VCaP (cell line): ENCODE data around the gene UGT3A2.

Experiments
- H3K27ac ChIP-seq: fragments of 450-650 bp; 2 replicates; pipeline ENCODE4 v1.5.1; 2017
- CTCF ChIP-seq: fragments of 450-650 bp; conservative IDR thresholded peaks from 2 replicates; pipeline ENCODE4 v1.5.1; 2017; ENCODE audit warnings: mild to moderate bottlenecking, moderate library complexity

UGT3A2 gene

GRCh38 chr5:36079200-36079781, 12.6 kb upstream of the UGT3A2 start:
- no peak overlapping the region for H3K27ac ChIP-seq
- TF ChIP-seq CTCF = peak; percentile 91

GRCh38 chr5:36078430-36078829, 11.7 kb upstream of the UGT3A2 start:
- TF ChIP-seq CTCF = no peak
- H3K27ac ChIP-seq = no peak overlapping the region

- peak; percentile 61 for TF ChIP-seq CTCF
- no peak overlapping the region for H3K27ac ChIP-seq
Observed at GRCh38 chr5:36073595-36074216, 7.0 kb upstream of the UGT3A2 start.

GRCh38 chr5:36070687-36071571, 4.2 kb upstream of the UGT3A2 start:
- no peak for TF ChIP-seq CTCF
- H3K27ac ChIP-seq = no peak overlapping the region

GRCh38 chr5:36068751-36069281, 2.1 kb upstream of the UGT3A2 start:
- H3K27ac ChIP-seq = no peak overlapping the region
- TF ChIP-seq CTCF = no peak

GRCh38 chr5:36066001-36066539, 612 bp downstream of the UGT3A2 start:
- no peak for TF ChIP-seq CTCF
- no peak overlapping the region for H3K27ac ChIP-seq

GRCh38 chr5:36060420-36060887, 6.2 kb downstream of the UGT3A2 start:
- TF ChIP-seq CTCF = peak; percentile 68
- peak overlapping the region; percentile 45; the same call in 1 of the 2 replicates for H3K27ac ChIP-seq
